GM19328 (cell line): Measurements from ENCODE around the gene CDH23.

Experiments
- ATAC-seq: cut with Tn5 transposase; IDR thresholded peaks from one replicate; pipeline ENCODE4 v1.9.1; 2021; ENCODE audit warnings: mild to moderate bottlenecking, moderate library complexity; ENCODE audit not compliant: unreplicated experiment

Gene CDH23

DNA sequence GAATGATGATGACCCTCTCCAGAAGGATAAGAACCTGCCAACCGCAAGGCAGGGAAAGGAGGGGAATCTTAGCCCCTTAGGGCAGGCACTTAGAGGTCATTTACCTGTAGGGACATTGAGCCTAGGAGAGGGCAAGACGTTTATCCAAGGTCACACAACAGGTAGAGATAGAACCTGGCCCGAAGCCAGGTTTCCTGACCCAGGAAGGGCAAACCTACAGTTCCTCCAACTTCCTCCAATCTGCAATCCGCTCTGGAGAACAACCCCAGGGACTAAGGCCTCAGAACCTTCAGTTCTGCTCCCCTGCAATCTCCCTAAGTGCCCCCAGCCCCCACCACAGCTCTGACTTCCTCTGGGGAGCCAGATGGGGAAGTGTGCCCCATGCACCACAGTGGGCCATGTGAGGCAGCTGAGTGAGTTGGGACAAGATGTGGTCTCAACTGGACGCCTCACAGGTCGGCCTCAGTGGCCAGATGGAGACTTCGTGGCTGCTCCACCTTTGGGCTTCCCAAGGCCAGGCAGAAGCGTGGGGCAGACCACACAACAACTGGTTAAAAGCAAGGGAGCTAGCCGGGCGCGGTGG is 455.7 kb downstream of the CDH23 start:
- no peak for ATAC-seq

DNA sequence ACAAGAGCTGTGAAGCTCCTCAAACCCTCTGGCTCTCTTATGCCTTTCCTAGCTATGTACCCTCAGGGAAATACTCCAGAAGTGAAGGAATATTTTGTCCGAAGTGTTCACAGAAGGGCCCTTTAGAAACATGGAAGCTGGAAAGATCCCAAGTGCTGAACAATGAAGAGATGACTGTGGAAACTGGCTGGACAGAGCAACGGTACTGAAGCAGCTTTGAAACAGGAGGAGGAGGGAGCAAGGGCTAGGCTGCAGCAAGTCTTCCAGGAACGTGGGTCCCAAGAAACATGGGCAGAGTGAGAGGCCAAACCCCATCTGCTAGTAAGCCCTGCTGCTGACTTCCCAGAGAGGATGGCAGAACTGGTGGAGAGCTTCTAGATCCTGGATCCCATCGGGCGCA is 457.3 kb downstream of the CDH23 start:
- ATAC-seq, result no peak

DNA sequence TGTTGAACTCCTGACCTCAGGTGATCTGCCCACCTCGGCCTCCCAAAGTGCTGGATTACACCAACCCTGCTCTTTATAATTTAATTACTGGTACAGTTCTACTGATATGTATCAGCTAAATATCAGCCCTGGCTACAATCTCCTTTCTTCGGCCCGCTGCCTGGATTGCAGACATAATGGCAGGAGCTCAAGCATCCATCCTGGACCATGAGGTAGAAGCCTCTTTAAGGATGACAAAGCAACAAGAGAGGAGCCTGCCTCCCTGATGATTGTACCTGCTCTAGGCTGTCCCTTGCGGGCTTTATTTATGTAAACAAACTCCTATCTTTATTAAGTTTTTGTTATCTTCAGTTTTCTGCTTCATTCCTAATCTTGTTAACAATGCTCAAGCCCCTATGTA is 459.9 kb downstream of the CDH23 start:
- ATAC-seq, result no peak

DNA sequence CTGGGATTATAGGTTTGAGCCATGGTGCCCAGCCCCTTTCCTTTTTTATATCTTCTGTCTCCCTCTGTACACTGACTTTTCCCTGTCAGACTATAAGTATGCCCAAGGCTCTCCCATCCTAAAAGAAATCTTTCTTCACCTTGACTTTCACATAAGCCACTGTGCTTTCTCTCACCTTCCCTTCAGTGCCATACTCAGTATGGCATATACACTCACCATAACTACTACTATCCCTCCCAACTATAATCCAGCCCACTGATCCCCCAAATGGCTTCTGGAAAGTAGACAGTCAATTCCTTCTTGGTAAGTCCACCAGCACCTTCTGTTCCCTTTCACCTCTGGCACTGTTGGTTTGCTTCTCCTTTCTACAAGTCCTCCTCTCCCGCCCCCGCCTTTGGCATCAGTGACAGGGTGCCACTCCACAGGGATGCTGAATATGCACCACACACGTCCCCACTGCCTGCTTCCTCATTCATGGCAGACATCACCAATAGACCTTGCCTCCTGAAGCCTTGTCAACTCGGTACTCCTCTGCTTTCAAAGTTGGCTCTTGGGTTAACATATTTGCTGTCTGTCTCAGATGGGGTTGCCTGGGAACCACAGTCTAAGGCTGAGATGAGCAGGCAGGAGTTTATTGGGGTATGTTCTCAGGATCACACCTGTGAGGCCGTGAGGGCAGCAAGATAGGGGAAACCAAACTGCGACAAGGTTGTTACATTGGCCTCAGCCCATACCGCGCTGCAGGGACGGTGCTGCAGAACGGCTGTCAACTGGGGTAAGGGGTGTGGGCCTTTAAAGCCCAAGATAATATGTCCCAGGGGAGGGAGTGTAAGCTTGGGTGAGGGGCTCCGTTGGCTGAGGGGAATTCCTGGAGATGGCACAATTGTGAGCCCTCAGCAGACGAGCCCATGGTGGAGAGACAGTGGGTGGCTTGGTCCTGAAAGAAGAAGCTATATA is 461.5 kb downstream of the CDH23 start:
- ATAC-seq, result no peak

DNA sequence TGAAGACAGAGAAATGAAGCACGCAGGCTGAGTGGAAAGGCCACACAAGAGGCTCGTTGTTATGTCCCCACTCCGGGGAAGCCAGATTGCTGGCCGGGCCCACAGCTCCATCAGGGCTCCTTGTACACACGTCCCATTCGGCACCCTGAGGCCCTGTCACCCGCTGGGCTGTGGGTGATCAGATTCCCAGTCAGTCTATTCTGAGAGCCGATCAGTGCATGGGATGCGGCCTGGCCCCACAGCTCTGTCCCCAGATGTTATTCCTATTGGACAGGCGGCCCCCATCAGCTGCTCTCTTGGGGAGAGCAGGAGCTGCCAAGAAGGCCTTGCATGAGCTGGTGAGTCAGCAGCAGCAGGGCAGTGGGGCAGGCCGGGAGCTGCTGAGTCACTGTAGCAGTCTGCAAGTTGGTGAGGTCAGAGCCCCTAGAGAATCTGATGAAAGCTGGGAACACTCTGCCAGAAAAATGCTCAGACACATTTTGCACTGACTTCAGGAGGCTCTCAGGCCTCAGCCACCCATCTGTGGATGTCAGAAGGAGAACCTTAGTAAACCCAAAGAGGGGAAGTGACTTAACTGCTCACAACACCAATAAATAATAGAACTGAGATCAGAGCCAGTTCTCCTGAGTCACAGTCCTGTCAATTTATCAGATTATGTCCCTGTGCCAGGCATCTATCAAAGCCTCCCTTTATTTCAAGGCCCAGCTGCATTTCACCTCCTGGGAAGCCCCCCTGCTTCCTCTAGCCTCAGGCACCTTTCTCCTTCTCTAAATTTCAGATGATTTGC is 463.7 kb downstream of the CDH23 start:
- no peak for ATAC-seq

DNA sequence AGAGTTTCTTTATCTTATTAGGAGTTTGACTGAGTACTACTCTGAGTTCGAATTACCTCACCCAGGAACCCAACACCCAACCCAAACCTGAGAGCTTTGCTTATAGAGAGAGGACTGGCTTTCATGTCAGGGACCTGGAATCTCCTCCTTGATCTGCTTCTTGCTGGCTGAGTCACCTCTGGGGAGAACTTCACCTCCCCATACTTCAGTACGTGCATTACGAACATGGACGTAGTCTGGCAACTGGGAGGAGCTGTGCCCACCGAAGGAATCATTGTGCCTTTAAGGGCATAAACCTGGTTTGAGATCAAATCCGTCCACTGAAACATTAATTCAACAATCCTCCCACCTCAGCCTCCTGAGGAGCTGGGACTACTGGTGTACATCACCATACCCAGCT is 466.5 kb downstream of the CDH23 start:
- no peak for ATAC-seq

DNA sequence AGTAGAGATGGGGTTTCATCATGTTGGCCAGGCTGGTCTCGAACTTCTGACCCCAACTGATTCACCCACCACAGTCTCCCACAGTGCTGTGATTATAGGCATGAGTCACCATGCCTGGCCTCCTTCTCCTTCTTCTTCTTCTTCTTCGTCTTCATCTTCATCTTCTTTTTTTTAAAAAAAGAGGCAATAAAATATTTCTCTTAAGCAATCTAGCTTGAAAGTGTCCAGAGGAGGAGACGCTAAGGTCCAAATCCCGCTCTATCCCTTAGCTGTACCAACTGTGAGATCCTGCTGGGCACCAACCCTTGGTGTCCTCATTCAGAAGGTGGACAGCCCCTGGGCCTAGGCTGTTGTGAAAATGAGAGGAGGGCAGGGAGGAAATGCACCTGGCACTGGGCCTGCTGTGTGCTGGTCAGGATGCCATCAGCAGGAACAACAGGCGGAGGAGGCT is 468.2 kb downstream of the CDH23 start:
- no peak for ATAC-seq
